ENCODE measurements around the gene SLFN11. TPM values are rescaled to one million over a fixed set of nuclear protein-coding genes. Genes with fewer than 3 reads are reported as not detected.
"Not testable (repeated sequence)": the region's sequence is repeated elsewhere in the genome, so short reads cannot be mapped to it uniquely, and the experiment has no call there.

SLFN11 gene
- total RNA-seq, 4 donors from 2014 or later, result 58.1 to 127 (median 92.3) TPM

- DNase-seq (ENCODE audit: low spot score) (no peak), ATAC-seq (ENCODE audit: low FRiP score) (no peak)
- TF ChIP-seq CTCF (IDR thresholded peaks at IDR 0.05), result no peak
These were observed 30.9 kb upstream of the SLFN11 start for GRCh38 chr17:35404360-35404759.

- DNase-seq (ENCODE audit: low spot score); ATAC-seq (ENCODE audit: low FRiP score): not testable (repeated sequence)
These were observed 20.4 kb upstream of the SLFN11 start for GRCh38 chr17:35393783-35394182.

- no peak for TF ChIP-seq CTCF (IDR thresholded peaks at IDR 0.05)
- ATAC-seq (ENCODE audit: low FRiP score), result no peak
- no peak for DNase-seq (ENCODE audit: low spot score)
These were observed 17.2 kb upstream of the SLFN11 start for GRCh38 chr17:35390663-35391062.

- no peak for TF ChIP-seq CTCF (IDR thresholded peaks at IDR 0.05)
- DNase-seq (ENCODE audit: low spot score) (no peak), ATAC-seq (ENCODE audit: low FRiP score) (no peak)
These were observed 16.7 kb upstream of the SLFN11 start for GRCh38 chr17:35390156-35390555.

- ATAC-seq (ENCODE audit: low FRiP score) (no peak), DNase-seq (ENCODE audit: low spot score) (no peak)
- TF ChIP-seq CTCF (IDR thresholded peaks at IDR 0.05), result no peak
These were observed 14.1 kb upstream of the SLFN11 start for GRCh38 chr17:35387496-35387895.

- no peak for TF ChIP-seq CTCF (IDR thresholded peaks at IDR 0.05)
- no peak for ATAC-seq (ENCODE audit: low FRiP score)
- no peak for DNase-seq (ENCODE audit: low spot score)
These were observed 4.3 kb upstream of the SLFN11 start for GRCh38 chr17:35377706-35378105.

GRCh38 chr17:35377068-35377467 is 3.6 kb upstream of the SLFN11 start:
- TF ChIP-seq CTCF (IDR thresholded peaks at IDR 0.05), result no peak
- ATAC-seq (ENCODE audit: low FRiP score), result no peak
- no peak for DNase-seq (ENCODE audit: low spot score)

- ATAC-seq (ENCODE audit: low FRiP score), result no peak
- TF ChIP-seq CTCF (IDR thresholded peaks at IDR 0.05), result no peak
These were observed 2.8 kb upstream of the SLFN11 start for GRCh38 chr17:35376245-35376644.

More at GRCh38 chr17:35376245-35376644, 2.8 kb upstream of the SLFN11 start:
- no peak for DNase-seq (ENCODE audit: low spot score)

All from omental fat pad (tissue), 4 donors.